ENCODE results near the gene BBX.

- TF ChIP-seq CTCF (IDR thresholded peaks at IDR 0.05; ENCODE audit: borderline replicate concordance, extremely low read depth, low read length, poor library complexity, severe bottlenecking) (no peak), EZH2 (IDR thresholded peaks at IDR 0.05; ENCODE audit: borderline replicate concordance, low read depth, low read length, severe bottlenecking) (no peak)
Observed at GRCh38 chr3:107493134-107493533, 29.6 kb upstream of the BBX start.

Measured in DND-41 (cell line).